Caco-2 (cell line): Measurements from ENCODE around the gene KRTAP5-2. TPM values are rescaled to one million over a fixed set of nuclear protein-coding genes. Genes with fewer than 3 reads are reported as not detected.
A peak's percentile ranks its signal among the peaks of the same experiment; 100 is the strongest.

Experiments
- BruUV-seq: library from RNA; stranded (reverse); fragments of 400-500 nt; replicated peaks from 2 replicates; lab custom pipeline; 2021; lab: Mats Ljungman, UMichigan
- CTCF ChIA-PET: fragments of 300-600 bp; sonication (Branson Sonifier 250); formaldehyde crosslinking; loops from one replicate; lab custom pipeline; 2022; ENCODE audit warnings: antibody characterized with exemption; lab: Charles Lee
- POLR2A ChIA-PET: fragments of 300-600 bp; sonication (Branson Sonifier 250); formaldehyde crosslinking; loops from one replicate; lab custom pipeline; 2022; ENCODE audit warnings: antibody characterized with exemption; lab: Charles Lee
- DNase-seq, 2 experiments: peaks; one replicate each; pipeline versions ENCODE4 v3.0.0 to v3.0.0-alpha.2; 2020 to 2022
- H3K27me3 ChIP-seq: replicated peaks from 2 replicates; pipeline ENCODE4 v1.6.0; 2011; ENCODE audit warnings: low read length; ENCODE audit not compliant: control insufficient read depth, insufficient read depth
- H3K36me3 ChIP-seq: 2 replicates; pipeline ENCODE4 v1.5.1; 2011; ENCODE audit warnings: low read length; ENCODE audit not compliant: control insufficient read depth, insufficient read depth
- H3K4me1 ChIP-seq: fragments of 250-450 bp; sonication (Bioruptor Pico); 2 replicates; pipeline ENCODE4 v1.5.1; 2020; ENCODE audit warnings: mild to moderate bottlenecking
- H3K4me3 ChIP-seq: 2 replicates; pipeline ENCODE4 v1.5.1; 2011; ENCODE audit warnings: low read depth, mild to moderate bottlenecking, control low read depth, low read length
- H3K9me3 ChIP-seq: fragments of 250-450 bp; sonication (Bioruptor Pico); 2 replicates; pipeline ENCODE4 v1.5.1; 2020; ENCODE audit warnings: mild to moderate bottlenecking, moderate library complexity
- H3K27ac Mint-ChIP-seq: one replicate; pipeline ENCODE4 v1.8.0; 2022; ENCODE audit warnings: mixed read lengths; ENCODE audit not compliant: unreplicated experiment
- H3K27me3 Mint-ChIP-seq: one replicate; pipeline ENCODE4 v1.8.0; 2022; ENCODE audit warnings: mixed read lengths; ENCODE audit not compliant: insufficient read depth, unreplicated experiment
- H3K36me3 Mint-ChIP-seq: one replicate; pipeline ENCODE4 v1.8.0; 2022; ENCODE audit warnings: mild to moderate bottlenecking, mixed read lengths; ENCODE audit not compliant: insufficient read depth, unreplicated experiment
- H3K4me1 Mint-ChIP-seq: one replicate; pipeline ENCODE4 v1.8.0; 2022; ENCODE audit warnings: low read depth, mixed read lengths; ENCODE audit not compliant: unreplicated experiment
- H3K4me3 Mint-ChIP-seq: one replicate; pipeline ENCODE4 v1.8.0; 2022; ENCODE audit warnings: mild to moderate bottlenecking, moderate library complexity, mixed read lengths; ENCODE audit not compliant: unreplicated experiment
- H3K9me3 Mint-ChIP-seq: one replicate; pipeline ENCODE4 v1.8.0; 2022; ENCODE audit warnings: mixed read lengths; ENCODE audit not compliant: unreplicated experiment
- intact Hi-C: fragments of 100-400 bp; cut with micrococcal nuclease; formaldehyde crosslinking; loops from one replicate; pipeline ENCODE4 v1.10.0; 2022; ENCODE audit not compliant: unreplicated experiment
- total RNA-seq: library from RNA; stranded (reverse); gene quantifications from 2 replicates; pipeline ENCODE4 v1.2.3, GENCODE V29; 2022
- TF ChIP-seq, protein P1 (sequence below), 2 experiments: fragments of 200-600 bp in 1 of 2; IDR thresholded peaks; 1 replicate in 1 of 2; 2 replicates in 1 of 2; pipeline versions ENCODE4 v1.5.1 to v1.8.0; 2011 to 2022; ENCODE audit warnings: antibody characterized with exemption in 1 of 2, control low read depth in 1 of 2, inconsistent platforms in 1 of 2, low read depth in 1 of 2, low read length in 1 of 2, mild to moderate bottlenecking in 1 of 2, moderate library complexity in 1 of 2; ENCODE audit not compliant: insufficient read depth in 1 of 2, severe bottlenecking in 1 of 2, unreplicated experiment in 1 of 2

KRTAP5-2 gene
- total RNA-seq, 1 experiment from 2014 or later: not detected

GRCh38 chr11:1555713-1556153 is 42.4 kb downstream of the KRTAP5-2 start:
- Mint-ChIP-seq H3K4me3 (no peak overlapping the region), H3K4me1 (peaks cover 8% of the 10 kb centered on the region), H3K36me3 (peaks cover 5% of the 10 kb centered on the region), H3K27ac (no peak overlapping the region), H3K9me3 (no peaks in the 10 kb centered on the region), H3K27me3 (no peaks in the 10 kb centered on the region)
- H3K9me3 ChIP-seq: no peaks in the 10 kb centered on the region
- POLR2A ChIA-PET: no interaction called here
- DNase-seq: no peak
- TF ChIP-seq, protein P1, sequence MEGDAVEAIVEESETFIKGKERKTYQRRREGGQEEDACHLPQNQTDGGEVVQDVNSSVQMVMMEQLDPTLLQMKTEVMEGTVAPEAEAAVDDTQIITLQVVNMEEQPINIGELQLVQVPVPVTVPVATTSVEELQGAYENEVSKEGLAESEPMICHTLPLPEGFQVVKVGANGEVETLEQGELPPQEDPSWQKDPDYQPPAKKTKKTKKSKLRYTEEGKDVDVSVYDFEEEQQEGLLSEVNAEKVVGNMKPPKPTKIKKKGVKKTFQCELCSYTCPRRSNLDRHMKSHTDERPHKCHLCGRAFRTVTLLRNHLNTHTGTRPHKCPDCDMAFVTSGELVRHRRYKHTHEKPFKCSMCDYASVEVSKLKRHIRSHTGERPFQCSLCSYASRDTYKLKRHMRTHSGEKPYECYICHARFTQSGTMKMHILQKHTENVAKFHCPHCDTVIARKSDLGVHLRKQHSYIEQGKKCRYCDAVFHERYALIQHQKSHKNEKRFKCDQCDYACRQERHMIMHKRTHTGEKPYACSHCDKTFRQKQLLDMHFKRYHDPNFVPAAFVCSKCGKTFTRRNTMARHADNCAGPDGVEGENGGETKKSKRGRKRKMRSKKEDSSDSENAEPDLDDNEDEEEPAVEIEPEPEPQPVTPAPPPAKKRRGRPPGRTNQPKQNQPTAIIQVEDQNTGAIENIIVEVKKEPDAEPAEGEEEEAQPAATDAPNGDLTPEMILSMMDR (IDR thresholded peaks at IDR 0.05; ENCODE audit: insufficient read depth in 1 of 2, low read depth in 1 of 2, low read length in 1 of 2, severe bottlenecking in 1 of 2, unreplicated experiment in 1 of 2): no peak
- H3K4me3 ChIP-seq: no peak overlapping the region
- no peaks in the 10 kb centered on the region for H3K36me3 ChIP-seq
- no TSS peak for BruUV-seq
- no peaks in the 10 kb centered on the region for H3K27me3 ChIP-seq
- intact Hi-C loops: no loop called here
- CTCF ChIA-PET: interaction anchor here (1.2 to 1.5 kb wide), 2 partner anchors 9 to 19 kb away, joined by 6 to 7 read pairs; no protein-coding TSS in a partner anchor
- H3K4me1 ChIP-seq: peaks cover 13% of the 10 kb centered on the region

GRCh38 chr11:1554981-1555712 is 42.9 kb downstream of the KRTAP5-2 start:
- TF ChIP-seq, protein P1 (IDR thresholded peaks at IDR 0.05; ENCODE audit: insufficient read depth in 1 of 2, low read depth in 1 of 2, low read length in 1 of 2, severe bottlenecking in 1 of 2, unreplicated experiment in 1 of 2): no peak
- intact Hi-C loops: loop anchor here (1.0 kb wide), 1 partner anchor 19 kb away; no protein-coding TSS in a partner anchor
- Mint-ChIP-seq H3K27me3 (no peaks in the 10 kb centered on the region), H3K27ac (no peak overlapping the region), H3K9me3 (no peaks in the 10 kb centered on the region), H3K4me3 (no peak overlapping the region), H3K4me1 (peaks cover 8% of the 10 kb centered on the region), H3K36me3 (peaks cover 5% of the 10 kb centered on the region)
- no peak for DNase-seq
- ChIA-PET POLR2A (no interaction called here), CTCF (interaction anchor here (1.2 to 1.5 kb wide), 2 partner anchors 8 to 20 kb away, joined by 6 to 7 read pairs; no protein-coding TSS in a partner anchor)
- H3K4me1 ChIP-seq: peaks cover 13% of the 10 kb centered on the region
- no TSS peak for BruUV-seq
- no peak overlapping the region for H3K4me3 ChIP-seq
- H3K36me3 ChIP-seq: no peaks in the 10 kb centered on the region
- H3K9me3 ChIP-seq: no peaks in the 10 kb centered on the region
- H3K27me3 ChIP-seq: no peaks in the 10 kb centered on the region

- H3K27me3 ChIP-seq: no peaks in the 10 kb centered on the region
- Mint-ChIP-seq H3K27me3 (no peaks in the 10 kb centered on the region), H3K4me3 (peak overlapping the region; percentile 42), H3K27ac (peak overlapping the region; percentile 61), H3K4me1 (peaks cover 8% of the 10 kb centered on the region), H3K36me3 (peaks cover 5% of the 10 kb centered on the region), H3K9me3 (no peaks in the 10 kb centered on the region)
- H3K36me3 ChIP-seq: no peaks in the 10 kb centered on the region
- ChIA-PET CTCF (interaction anchor here (0.5 to 2.4 kb wide), 5 partner anchors 16 to 413 kb away, joined by 3 to 21 read pairs (median 3); no protein-coding TSS in a partner anchor), POLR2A (no interaction called here)
- intact Hi-C loops: loop anchor here (1.0 kb wide), 1 partner anchor 20 kb away; no protein-coding TSS in a partner anchor
- no peaks in the 10 kb centered on the region for H3K9me3 ChIP-seq
- peaks cover 13% of the 10 kb centered on the region for H3K4me1 ChIP-seq
- H3K4me3 ChIP-seq: no peak overlapping the region
- TF ChIP-seq, protein P1 (IDR thresholded peaks at IDR 0.05; ENCODE audit: insufficient read depth in 1 of 2, low read depth in 1 of 2, low read length in 1 of 2, severe bottlenecking in 1 of 2, unreplicated experiment in 1 of 2): peak; percentile 61 to 69
- no TSS peak for BruUV-seq
- DNase-seq: peak; percentile 88 to 93
Observed at GRCh38 chr11:1553808-1554594, 44.1 kb downstream of the KRTAP5-2 start.
